ENCODE measurements around the gene NCOA7.
"Not testable (repeated sequence)": the region's sequence is repeated elsewhere in the genome, so short reads cannot be mapped to it uniquely, and the experiment has no call there.

Gene NCOA7

GRCh38 chr6:125842091-125842626, 51.4 kb downstream of the NCOA7 start:
- DNase-seq: no peak

- DNase-seq: no peak
Observed at GRCh38 chr6:125843593-125843992, 52.8 kb downstream of the NCOA7 start.

GRCh38 chr6:125844989-125845388, 54.2 kb downstream of the NCOA7 start:
- no peak for DNase-seq

GRCh38 chr6:125846292-125847024, 55.7 kb downstream of the NCOA7 start:
- DNase-seq: peak; percentile 91

- DNase-seq: not testable (repeated sequence)
Observed at GRCh38 chr6:125848286-125848685, 57.5 kb downstream of the NCOA7 start.

GRCh38 chr6:125850361-125850760, 59.6 kb downstream of the NCOA7 start:
- DNase-seq: no peak

GRCh38 chr6:125852587-125852986, 61.8 kb downstream of the NCOA7 start:
- DNase-seq: no peak

- DNase-seq: no peak
Observed at GRCh38 chr6:125853168-125853567, 62.4 kb downstream of the NCOA7 start.

- peak; percentile 25 for DNase-seq
Observed at GRCh38 chr6:125853756-125854155, 63.0 kb downstream of the NCOA7 start.

GRCh38 chr6:125854355-125854754, 63.6 kb downstream of the NCOA7 start:
- DNase-seq: no peak

- DNase-seq: no peak
Observed at GRCh38 chr6:125855783-125856182, 65.0 kb downstream of the NCOA7 start.

GRCh38 chr6:125857846-125858245, 67.1 kb downstream of the NCOA7 start:
- DNase-seq: peak; percentile 41

GRCh38 chr6:125858427-125859320, 67.9 kb downstream of the NCOA7 start:
- DNase-seq: peak; percentile 17

GRCh38 chr6:125859727-125860126, 69.0 kb downstream of the NCOA7 start:
- peak; percentile 83 for DNase-seq

GRCh38 chr6:125863023-125863422, 72.3 kb downstream of the NCOA7 start:
- no peak for DNase-seq

- no peak for DNase-seq
Observed at GRCh38 chr6:125865015-125865414, 74.3 kb downstream of the NCOA7 start.

- DNase-seq: peak; percentile 73
Observed at GRCh38 chr6:125866433-125866832, 75.7 kb downstream of the NCOA7 start.

GRCh38 chr6:125867483-125867942, 76.8 kb downstream of the NCOA7 start:
- no peak for DNase-seq

- no peak for DNase-seq
Observed at GRCh38 chr6:125868252-125868651, 77.5 kb downstream of the NCOA7 start.

- DNase-seq: no peak
Observed at GRCh38 chr6:125868678-125869395, 78.1 kb downstream of the NCOA7 start.

- no peak for DNase-seq
Observed at GRCh38 chr6:125869427-125869826, 78.7 kb downstream of the NCOA7 start.

GRCh38 chr6:125871365-125871764, 80.6 kb downstream of the NCOA7 start:
- DNase-seq: peak; percentile 36

Measured in NCI-H2171 treated with DMSO at 0.1 percent for 48 hours (cell line).